ENCODE results near the gene OAS2.
"Not testable (repeated sequence)": the region's sequence is repeated elsewhere in the genome, so short reads cannot be mapped to it uniquely, and the experiment has no call there.

OAS2 gene

DNA sequence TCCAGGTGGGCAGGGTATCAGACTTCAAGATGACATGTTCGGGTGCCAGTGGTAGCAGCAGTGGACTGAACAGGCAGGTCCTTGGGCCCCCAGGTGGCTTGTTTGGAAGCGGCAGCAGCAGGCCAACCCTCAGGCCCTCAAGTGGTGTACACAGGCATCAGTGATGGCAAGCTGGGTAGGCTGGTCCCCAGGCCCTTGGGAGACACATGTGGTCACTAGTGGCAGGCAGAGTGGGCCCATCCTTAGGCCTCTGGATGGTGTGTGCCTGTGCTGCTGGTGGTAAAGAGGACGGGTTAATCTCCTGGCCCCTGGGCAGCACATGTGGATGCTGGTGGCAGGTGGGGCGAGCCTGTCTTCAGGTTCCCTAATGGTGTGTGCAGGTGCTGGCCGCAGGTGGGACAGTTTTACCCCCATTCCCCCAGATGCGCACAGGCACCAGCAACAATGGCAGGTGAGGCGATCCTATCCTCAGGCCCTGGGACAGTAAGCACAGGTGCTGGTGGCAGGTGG lies 8.0 kb downstream of the OAS2 start:
- DNase-seq, result no peak

DNA sequence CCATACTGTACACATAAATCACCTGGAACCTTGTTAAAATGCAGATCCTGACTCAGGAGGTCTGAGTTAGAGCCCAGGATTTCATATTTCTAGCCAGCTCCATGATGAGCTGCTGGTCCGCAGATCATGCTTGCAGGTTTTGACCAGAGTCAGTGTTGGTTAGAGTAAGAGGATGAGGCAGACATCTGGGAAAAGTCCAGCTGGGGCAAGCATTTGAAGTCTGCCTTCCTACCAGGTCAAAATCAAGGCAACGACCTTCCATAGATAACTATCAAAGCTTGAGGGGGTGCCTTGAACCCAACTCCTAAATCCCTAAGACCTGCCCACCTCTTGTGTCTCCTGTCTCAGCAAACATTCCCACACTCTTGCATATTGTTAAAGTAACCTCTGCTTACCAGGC lies 9.2 kb downstream of the OAS2 start:
- DNase-seq, result no peak

- no peak for DNase-seq
Measured at GRCh38 chr12:112988224-112988623, 9.9 kb downstream of the OAS2 start.

- DNase-seq, result not testable (repeated sequence)
Measured at GRCh38 chr12:112988823-112989385, 10.6 kb downstream of the OAS2 start.

DNA sequence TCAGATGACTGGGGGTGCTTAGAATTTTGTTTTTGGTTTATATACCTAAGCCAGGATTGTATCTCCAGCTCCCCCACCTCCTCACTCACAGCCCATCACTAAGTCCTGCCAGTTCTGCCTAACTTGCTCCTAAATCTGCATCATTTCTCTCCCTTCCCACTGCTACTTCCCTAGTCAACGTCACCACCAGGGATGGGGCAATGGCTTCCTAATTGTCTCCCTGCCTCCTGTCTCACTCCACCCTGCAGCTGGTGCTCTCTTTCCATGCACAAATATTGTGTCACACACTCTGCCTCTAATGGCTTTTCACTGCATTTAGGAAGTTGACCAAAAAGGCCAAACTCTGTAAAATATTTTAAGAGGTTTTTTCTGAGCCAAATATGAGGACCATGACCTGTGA lies 11.5 kb downstream of the OAS2 start:
- DNase-seq, result no peak

GRCh38 chr12:112992541-112993398 lies 14.5 kb downstream of the OAS2 start:
- peak; percentile 58 for DNase-seq

- no peak for DNase-seq
Measured at GRCh38 chr12:112995008-112995407, 16.7 kb downstream of the OAS2 start.

GRCh38 chr12:112996501-112996900 lies 18.2 kb downstream of the OAS2 start:
- DNase-seq, result no peak

DNA sequence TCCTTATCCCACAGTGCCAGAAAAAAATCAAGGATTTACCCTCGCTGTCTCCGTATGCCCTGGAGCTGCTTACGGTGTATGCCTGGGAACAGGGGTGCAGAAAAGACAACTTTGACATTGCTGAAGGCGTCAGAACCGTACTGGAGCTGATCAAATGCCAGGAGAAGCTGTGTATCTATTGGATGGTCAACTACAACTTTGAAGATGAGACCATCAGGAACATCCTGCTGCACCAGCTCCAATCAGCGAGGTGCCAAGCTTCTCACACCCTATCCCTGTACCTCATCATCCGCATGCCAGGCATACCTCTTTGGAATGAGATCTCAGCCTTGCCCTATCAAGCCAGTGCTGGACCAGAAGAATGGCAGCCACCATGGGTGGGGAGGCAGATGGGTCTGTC lies 19.2 kb downstream of the OAS2 start:
- DNase-seq, result no peak

DNA sequence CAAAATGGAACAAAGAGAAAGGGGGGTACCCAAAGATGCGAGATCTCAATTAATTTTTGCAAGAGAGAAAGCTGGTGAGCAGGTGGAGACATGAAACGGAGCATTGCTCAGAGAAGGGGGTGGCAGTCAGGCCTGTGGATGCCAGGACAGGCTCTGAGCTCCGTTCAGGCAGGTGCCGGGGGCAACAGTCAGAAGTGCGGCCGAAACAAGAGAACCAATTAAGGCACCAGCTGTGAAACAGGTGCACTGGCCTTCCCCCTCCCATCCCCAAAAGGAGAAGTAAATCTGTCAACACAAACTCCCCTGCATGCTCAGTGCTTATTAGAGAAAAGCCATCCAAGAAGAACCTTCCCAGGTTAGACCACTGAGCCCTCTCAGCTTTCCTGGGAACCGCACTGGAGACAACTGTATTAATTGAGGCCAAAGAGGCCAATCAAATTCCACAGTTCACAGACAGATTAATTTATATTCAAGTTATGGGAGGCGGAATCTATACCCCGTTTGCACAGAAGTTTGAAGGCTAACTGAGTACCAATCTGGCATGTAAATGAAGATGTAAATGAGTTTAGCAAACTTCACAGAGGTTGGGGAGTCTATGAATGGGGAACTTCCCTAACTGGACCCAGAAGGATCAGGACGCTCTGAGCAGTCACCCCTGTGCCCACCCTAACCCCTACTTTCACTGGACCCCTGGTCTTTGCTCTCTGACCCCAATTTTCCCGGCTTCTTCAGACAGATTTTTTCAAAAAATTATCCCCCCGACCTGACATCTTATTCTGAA lies 20.9 kb downstream of the OAS2 start:
- DNase-seq, result peak; percentile 53

GRCh38 chr12:113000433-113000832 lies 22.1 kb downstream of the OAS2 start:
- no peak for DNase-seq

GRCh38 chr12:113002155-113002554 lies 23.8 kb downstream of the OAS2 start:
- DNase-seq, result no peak

DNA sequence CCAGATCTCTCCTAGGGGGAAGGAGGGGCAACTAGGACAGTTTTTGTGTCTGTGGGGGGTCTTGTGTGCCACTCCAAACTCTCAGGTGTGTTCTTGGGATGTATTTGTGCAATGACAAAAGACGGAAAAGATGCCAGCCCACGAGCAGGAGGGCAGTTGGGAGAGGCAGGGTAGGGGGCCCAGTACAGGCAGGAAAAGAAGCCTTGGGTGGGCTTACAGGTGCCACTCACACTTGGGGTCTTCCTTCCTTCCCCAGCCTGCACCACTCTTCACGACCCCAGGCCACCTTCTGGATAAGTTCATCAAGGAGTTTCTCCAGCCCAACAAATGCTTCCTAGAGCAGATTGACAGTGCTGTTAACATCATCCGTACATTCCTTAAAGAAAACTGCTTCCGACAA lies 24.4 kb downstream of the OAS2 start:
- DNase-seq, result no peak

DNA sequence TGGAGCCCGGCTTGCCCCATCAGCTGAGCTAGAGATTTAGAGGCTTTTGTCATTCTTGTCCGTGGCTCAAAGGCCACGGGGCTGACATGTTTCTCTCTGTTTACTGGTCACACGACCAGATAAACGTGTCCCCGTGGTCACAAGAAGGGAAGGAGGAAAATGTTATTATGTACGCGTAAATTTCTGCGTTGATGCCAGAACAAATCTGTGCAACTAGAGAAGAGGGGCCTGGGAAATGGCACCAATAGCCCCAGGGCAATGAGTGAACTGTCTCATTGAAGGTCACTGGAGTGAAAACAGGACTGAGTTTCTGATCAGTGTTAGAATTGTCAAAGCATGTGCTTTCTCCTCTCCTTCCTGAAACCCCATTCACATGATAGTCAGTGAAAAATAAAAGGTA lies 25.3 kb downstream of the OAS2 start:
- DNase-seq, result no peak

DNA sequence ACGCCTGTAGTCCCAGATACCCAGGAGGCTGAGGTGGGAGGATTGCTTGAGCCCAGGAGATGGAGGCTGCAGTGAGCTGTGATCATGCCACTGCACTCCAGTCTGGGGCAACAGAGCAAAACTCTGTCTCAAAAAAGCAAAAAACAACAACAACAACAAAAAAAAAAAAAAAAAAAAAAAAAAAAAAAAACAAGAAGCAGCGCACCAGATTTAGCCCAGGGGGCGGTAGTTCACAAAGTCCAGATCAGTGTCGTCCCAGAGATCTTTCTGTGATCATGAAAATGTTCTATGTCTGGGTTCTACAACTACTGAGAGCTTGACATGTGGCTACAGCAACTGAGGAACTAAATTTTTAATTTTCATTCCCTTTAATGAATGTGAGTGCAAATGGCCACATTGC lies 27.4 kb downstream of the OAS2 start:
- DNase-seq, result no peak

- DNase-seq, result no peak
Measured at GRCh38 chr12:113006206-113006605, 27.9 kb downstream of the OAS2 start.

- no peak for DNase-seq
Measured at GRCh38 chr12:113006641-113007040, 28.3 kb downstream of the OAS2 start.

- no peak for DNase-seq
Measured at GRCh38 chr12:113007166-113007565, 28.8 kb downstream of the OAS2 start.

DNA sequence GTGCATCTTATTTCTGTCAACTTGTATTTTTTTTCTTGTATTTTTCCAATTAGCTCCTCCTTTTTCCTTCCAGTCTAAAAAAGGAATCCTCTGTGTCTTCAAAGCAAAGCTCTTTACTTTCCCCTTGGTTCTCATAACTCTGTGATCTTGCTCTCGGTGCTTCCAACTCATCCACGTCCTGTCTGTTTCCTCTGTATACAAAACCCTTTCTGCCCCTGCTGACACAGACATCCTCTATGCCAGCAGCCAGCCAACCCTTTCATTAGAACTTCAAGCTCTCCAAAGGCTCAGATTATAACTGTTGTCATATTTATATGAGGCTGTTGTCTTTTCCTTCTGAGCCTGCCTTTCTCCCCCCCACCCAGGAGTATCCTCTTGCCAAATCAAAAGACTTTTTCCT lies 32.4 kb downstream of the OAS2 start:
- no peak for DNase-seq

DNA sequence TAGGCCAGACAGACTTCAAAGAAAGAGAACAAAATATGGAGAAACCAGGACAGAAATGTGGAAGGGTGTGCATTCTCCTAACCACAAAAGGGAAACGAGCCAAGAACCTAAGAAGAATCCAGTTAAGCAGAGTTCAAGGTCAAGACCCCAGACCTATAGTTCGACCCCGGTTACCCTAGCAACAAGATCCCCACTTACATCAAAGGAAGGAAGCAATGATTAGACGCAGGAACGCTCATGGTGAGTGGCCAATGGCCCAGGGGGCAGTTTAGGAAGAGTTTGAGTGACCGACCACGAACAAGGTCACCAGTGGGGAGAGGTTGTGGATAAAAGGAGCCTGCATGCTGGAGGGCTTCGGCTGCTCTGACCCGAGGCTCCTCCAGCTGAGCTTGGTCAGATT lies 36.2 kb downstream of the OAS2 start:
- no peak for DNase-seq

- DNase-seq, result no peak
Measured at GRCh38 chr12:113016796-113017195, 38.5 kb downstream of the OAS2 start.

DNA sequence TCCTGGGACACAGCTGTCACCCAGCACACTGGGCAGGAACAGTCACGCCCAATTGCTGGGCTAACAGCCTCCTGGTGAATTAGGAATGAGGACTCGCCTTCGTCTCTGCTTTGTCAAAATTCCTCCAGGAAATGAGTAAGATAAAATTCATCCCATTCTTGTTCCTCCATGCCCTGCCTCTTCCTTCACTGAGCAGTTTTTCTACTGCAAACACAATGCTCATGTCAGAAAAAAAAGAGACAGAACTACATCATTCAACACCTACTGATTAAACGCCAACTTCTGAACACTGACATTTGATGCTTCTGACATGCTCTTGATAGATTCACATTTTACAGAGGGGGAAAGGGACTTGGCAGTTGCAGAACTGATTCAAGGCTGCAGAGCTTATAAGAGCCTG lies 40.7 kb downstream of the OAS2 start:
- no peak for DNase-seq

DNA sequence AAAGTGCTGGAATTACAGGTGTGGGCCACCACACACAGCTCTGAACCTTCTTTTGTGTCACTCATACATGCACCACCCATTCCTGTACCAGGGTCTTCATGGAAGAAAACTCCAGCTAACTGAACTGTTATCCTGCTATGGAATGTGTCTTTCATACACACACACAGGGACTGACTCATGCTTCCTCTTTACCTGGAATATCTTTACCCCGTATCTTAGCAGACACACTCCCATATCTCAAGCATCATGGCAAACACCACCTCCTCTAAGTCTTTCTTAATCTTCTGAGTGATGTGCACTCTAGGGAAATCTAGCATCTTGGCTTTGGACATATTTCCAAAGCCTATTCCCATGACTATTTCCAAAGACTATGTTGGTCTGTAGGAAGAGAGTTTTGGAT lies 43.2 kb downstream of the OAS2 start:
- DNase-seq, result no peak
